PC-3 (cell line): ENCODE results near the gene AKIRIN2.

Experiments used
- CTCF ChIP-seq: fragments of 300-600 bp; sonication (generic); conservative IDR thresholded peaks from 2 replicates; pipeline ENCODE4 v1.5.1; 2017; ENCODE audit warnings: antibody characterized with exemption, low read depth, mild to moderate bottlenecking, low read length
- EZH2 ChIP-seq: fragments of 300-600 bp; sonication (generic); IDR thresholded peaks from one replicate; pipeline ENCODE4 v1.6.1; 2017; ENCODE audit warnings: antibody characterized with exemption, mild to moderate bottlenecking, low read length; ENCODE audit not compliant: unreplicated experiment
- EZH2phosphoT487 ChIP-seq: fragments of 300-600 bp; sonication (generic); IDR thresholded peaks from 2 replicates; pipeline ENCODE4 v1.6.1; 2018; ENCODE audit warnings: mild to moderate bottlenecking, antibody characterized with exemption, low read length, borderline replicate concordance

GRCh38 chr6:87738000-87738399, 36.0 kb upstream of the AKIRIN2 start:
- no peak for TF ChIP-seq CTCF
- no peak for TF ChIP-seq EZH2
- no peak for TF ChIP-seq EZH2phosphoT487
